ENCODE results near the gene DAB1. TPM values are rescaled to one million over a fixed set of nuclear protein-coding genes. Genes with fewer than 3 reads are reported as not detected.

Gene DAB1
- polyA plus RNA-seq, 3 donors, result not detected

GRCh38 chr1:57012315-57012714 lies 411.5 kb downstream of the DAB1 start:
- no peak for DNase-seq
- Histone ChIP-seq H3K27ac (ENCODE audit: low read depth in 1 of 2, low read length in 2 of 2) (no peak overlapping the region), H3K36me3 (replicated peaks in 1 of 2; ENCODE audit: control insufficient read depth in 1 of 2, insufficient read depth in 2 of 2, low read length in 2 of 2) (no peaks in the 10 kb centered on the region), H3K27me3 (ENCODE audit: control insufficient read depth in 2 of 2, insufficient read depth in 2 of 2, low read length in 2 of 2) (no peaks in the 10 kb centered on the region), H3K9me3 (replicated peaks in 1 of 2; ENCODE audit: control insufficient read depth in 1 of 2, insufficient read depth in 1 of 2, low read length in 2 of 2) (no peaks in the 10 kb centered on the region), H3K4me2 (replicated peaks; ENCODE audit: extremely low read depth, low read length, poor library complexity, severe bottlenecking) (no peak overlapping the region), H3K79me2 (ENCODE audit: insufficient read depth, low read length) (no peaks in the 10 kb centered on the region), H2AFZ (ENCODE audit: insufficient read depth, low read depth, low read length, poor library complexity, severe bottlenecking) (no peak overlapping the region), H3K9ac (ENCODE audit: insufficient read depth, low read length, poor library complexity, severe bottlenecking) (no peak overlapping the region), H4K20me1 (ENCODE audit: insufficient read depth, low read length) (no peaks in the 10 kb centered on the region), H3K4me1 (ENCODE audit: control insufficient read depth in 1 of 2, insufficient read depth in 2 of 2, low read length in 2 of 2) (no peaks in the 10 kb centered on the region), H3K4me3 (replicated peaks in 1 of 3; ENCODE audit: low read depth in 2 of 3, low read length in 3 of 3) (no peak overlapping the region)
- H3K4me3 Mint-ChIP-seq, result no peak overlapping the region
- H3K36me3 Mint-ChIP-seq, result no peaks in the 10 kb centered on the region
- H3K4me1 Mint-ChIP-seq, result no peaks in the 10 kb centered on the region
- peaks cover 0 to 6% (median 3%) of the 10 kb centered on the region in 7 donors for H3K9me3 Mint-ChIP-seq
- no peak for TF ChIP-seq CTCF (IDR thresholded peaks at IDR 0.05)
- H3K27ac Mint-ChIP-seq, result no peak overlapping the region
- no CpG with 5 or more reads among the region's 1 CpG for WGBS (ENCODE audit: insufficient coverage)
- intact Hi-C loops (cut with micrococcal nuclease), result no loop called here
- peaks cover 0 to 2% (median 0%) of the 10 kb centered on the region in 3 donors for H3K27me3 Mint-ChIP-seq (ENCODE audit: low read depth in 3 of 3)

- no peaks in the 10 kb centered on the region for H4K20me1 ChIP-seq (ENCODE audit: insufficient read depth, low read length)
- no peak overlapping the region for H3K27ac Mint-ChIP-seq
- no peaks in the 10 kb centered on the region for H3K9me3 ChIP-seq (replicated peaks in 1 of 2; ENCODE audit: control insufficient read depth in 1 of 2, insufficient read depth in 1 of 2, low read length in 2 of 2)
- H3K4me1 ChIP-seq (ENCODE audit: control insufficient read depth in 1 of 2, insufficient read depth in 2 of 2, low read length in 2 of 2), result no peaks in the 10 kb centered on the region
- no peak overlapping the region for H3K4me3 ChIP-seq (replicated peaks in 1 of 3; ENCODE audit: low read depth in 2 of 3, low read length in 3 of 3)
- H3K36me3 Mint-ChIP-seq, result no peaks in the 10 kb centered on the region
- no peaks in the 10 kb centered on the region for H3K27me3 ChIP-seq (ENCODE audit: control insufficient read depth in 2 of 2, insufficient read depth in 2 of 2, low read length in 2 of 2)
- no peak overlapping the region for H3K4me2 ChIP-seq (replicated peaks; ENCODE audit: extremely low read depth, low read length, poor library complexity, severe bottlenecking)
- H3K36me3 ChIP-seq (replicated peaks in 1 of 2; ENCODE audit: control insufficient read depth in 1 of 2, insufficient read depth in 2 of 2, low read length in 2 of 2), result no peaks in the 10 kb centered on the region
- H3K27me3 Mint-ChIP-seq (ENCODE audit: low read depth in 3 of 3), result peaks cover 0 to 2% (median 1%) of the 10 kb centered on the region in 3 donors
- H3K9me3 Mint-ChIP-seq, result peaks cover 0 to 7% (median 3%) of the 10 kb centered on the region in 7 donors
- H3K27ac ChIP-seq (ENCODE audit: low read depth in 1 of 2, low read length in 2 of 2), result no peak overlapping the region
- H3K4me1 Mint-ChIP-seq, result no peaks in the 10 kb centered on the region
- no peak for TF ChIP-seq CTCF (IDR thresholded peaks at IDR 0.05)
- no CpG with 5 or more reads among the region's 4 CpGs for WGBS (ENCODE audit: insufficient coverage)
- no peak overlapping the region for H2AFZ ChIP-seq (ENCODE audit: insufficient read depth, low read depth, low read length, poor library complexity, severe bottlenecking)
- intact Hi-C loops (cut with micrococcal nuclease), result no loop called here
- H3K9ac ChIP-seq (ENCODE audit: insufficient read depth, low read length, poor library complexity, severe bottlenecking), result no peak overlapping the region
- no peak for DNase-seq
- no peaks in the 10 kb centered on the region for H3K79me2 ChIP-seq (ENCODE audit: insufficient read depth, low read length)
- no peak overlapping the region for H3K4me3 Mint-ChIP-seq
Measured at GRCh38 chr1:57010511-57010910, 413.3 kb downstream of the DAB1 start.

All from CD14-positive monocyte (primary cell).